DOHH2 (cell line): Measurements from ENCODE around the gene LRIG2.

Experiments used
- CTCF ChIP-seq: fragments of 200-600 bp; sonication (generic); IDR thresholded peaks from one replicate; pipeline ENCODE4 v1.5.1; 2014; ENCODE audit warnings: antibody characterized with exemption, mild to moderate bottlenecking, low read depth, low read length; ENCODE audit not compliant: poor library complexity, severe bottlenecking
- EZH2phosphoT487 ChIP-seq: fragments of 200-600 bp; sonication (generic); IDR thresholded peaks from 2 replicates; pipeline ENCODE4 v1.6.1; 2017; ENCODE audit warnings: borderline replicate concordance, mild to moderate bottlenecking, antibody characterized with exemption, low read length, moderate library complexity, mixed read lengths

- TF ChIP-seq CTCF (no peak), EZH2phosphoT487 (no peak)
These were observed 31.3 kb upstream of the LRIG2 start for GRCh38 chr1:113041569-113042284.
